Nephron progenitor cell (in vitro differentiated cells): ENCODE measurements around the gene TENT5A.

ENCODE experiments used
- DNase-seq: peaks from one replicate; pipeline ENCODE4 v3.0.0; 2021
- H3K27ac Mint-ChIP-seq: 2 replicates; pipeline ENCODE4 v1.8.0; 2021; ENCODE audit warnings: mild to moderate bottlenecking, moderate library complexity, mixed read lengths
- H3K27me3 Mint-ChIP-seq: 2 replicates; pipeline ENCODE4 v1.8.0; 2021; ENCODE audit warnings: mild to moderate bottlenecking, low read depth, mixed read lengths; ENCODE audit not compliant: poor library complexity
- H3K36me3 Mint-ChIP-seq: 2 replicates; pipeline ENCODE4 v1.8.0; 2021; ENCODE audit warnings: low read depth, mixed read lengths
- H3K4me1 Mint-ChIP-seq: 2 replicates; pipeline ENCODE4 v1.8.0; 2021; ENCODE audit warnings: mixed read lengths
- H3K4me3 Mint-ChIP-seq: 2 replicates; pipeline ENCODE4 v1.8.0; 2021; ENCODE audit warnings: mild to moderate bottlenecking, moderate library complexity, mixed read lengths
- H3K9me3 Mint-ChIP-seq: 2 replicates; pipeline ENCODE4 v1.8.0; 2021; ENCODE audit warnings: mild to moderate bottlenecking, moderate library complexity, mixed read lengths
- CTCF ChIP-seq: fragments of 200-600 bp; sonication (generic); IDR thresholded peaks from 2 replicates; pipeline ENCODE4 v1.5.0; 2021; ENCODE audit warnings: antibody characterized with exemption

TENT5A gene

GRCh38 chr6:81764531-81764930, 12.1 kb upstream of the TENT5A start:
- H3K9me3 Mint-ChIP-seq: no peaks in the 10 kb centered on the region
- peaks cover 1% of the 10 kb centered on the region for H3K4me1 Mint-ChIP-seq
- no peak for TF ChIP-seq CTCF
- no peak overlapping the region for H3K27ac Mint-ChIP-seq
- H3K4me3 Mint-ChIP-seq: no peak overlapping the region
- H3K36me3 Mint-ChIP-seq: no peaks in the 10 kb centered on the region
- peaks cover 3% of the 10 kb centered on the region for H3K27me3 Mint-ChIP-seq
- no peak for DNase-seq

GRCh38 chr6:81763968-81764367, 11.5 kb upstream of the TENT5A start:
- TF ChIP-seq CTCF: no peak
- H3K4me1 Mint-ChIP-seq: peaks cover 4% of the 10 kb centered on the region
- H3K9me3 Mint-ChIP-seq: no peaks in the 10 kb centered on the region
- H3K27me3 Mint-ChIP-seq: peaks cover 3% of the 10 kb centered on the region
- no peak for DNase-seq
- no peaks in the 10 kb centered on the region for H3K36me3 Mint-ChIP-seq
- no peak overlapping the region for H3K27ac Mint-ChIP-seq
- H3K4me3 Mint-ChIP-seq: no peak overlapping the region

- Mint-ChIP-seq H3K4me3 (no peak overlapping the region), H3K27me3 (peaks cover 1% of the 10 kb centered on the region), H3K27ac (no peak overlapping the region), H3K9me3 (no peaks in the 10 kb centered on the region), H3K4me1 (peaks cover 4% of the 10 kb centered on the region), H3K36me3 (no peaks in the 10 kb centered on the region)
- no peak for TF ChIP-seq CTCF
- no peak for DNase-seq
Observed at GRCh38 chr6:81763051-81763450, 10.6 kb upstream of the TENT5A start.

- no peak for TF ChIP-seq CTCF
- H3K4me3 Mint-ChIP-seq: no peak overlapping the region
- no peaks in the 10 kb centered on the region for H3K36me3 Mint-ChIP-seq
- no peaks in the 10 kb centered on the region for H3K9me3 Mint-ChIP-seq
- DNase-seq: no peak
- peaks cover 4% of the 10 kb centered on the region for H3K4me1 Mint-ChIP-seq
- H3K27me3 Mint-ChIP-seq: no peaks in the 10 kb centered on the region
- no peak overlapping the region for H3K27ac Mint-ChIP-seq
Observed at GRCh38 chr6:81762606-81763005, 10.1 kb upstream of the TENT5A start.

- no peak overlapping the region for H3K4me3 Mint-ChIP-seq
- no peak for TF ChIP-seq CTCF
- H3K36me3 Mint-ChIP-seq: no peaks in the 10 kb centered on the region
- H3K9me3 Mint-ChIP-seq: no peaks in the 10 kb centered on the region
- H3K27me3 Mint-ChIP-seq: peaks cover 2% of the 10 kb centered on the region
- peaks cover 4% of the 10 kb centered on the region for H3K4me1 Mint-ChIP-seq
- no peak for DNase-seq
- H3K27ac Mint-ChIP-seq: no peak overlapping the region
Observed at GRCh38 chr6:81762132-81762531, 9.7 kb upstream of the TENT5A start.

- Mint-ChIP-seq H3K36me3 (no peaks in the 10 kb centered on the region), H3K27me3 (peaks cover 9% of the 10 kb centered on the region), H3K4me3 (no peak overlapping the region), H3K27ac (no peak overlapping the region), H3K9me3 (no peaks in the 10 kb centered on the region), H3K4me1 (peaks cover 4% of the 10 kb centered on the region)
- TF ChIP-seq CTCF: no peak
- DNase-seq: no peak
Observed at GRCh38 chr6:81761197-81761596, 8.7 kb upstream of the TENT5A start.
